Trophoblast cell (in vitro differentiated cells and primary cell): ENCODE results near the gene RNF167.
"Not testable (repeated sequence)": the region's sequence is repeated elsewhere in the genome, so short reads cannot be mapped to it uniquely, and the experiment has no call there.

Experiments used
- DNase-seq, 2 donors: peaks; one replicate each; pipeline ENCODE4 v3.0.0-alpha.2; 2016
- H2AFZ ChIP-seq: 2 replicates; pipeline ENCODE4 v1.6.1; 2013; ENCODE audit warnings: low read length, moderate library complexity, mild to moderate bottlenecking; ENCODE audit not compliant: insufficient read depth, poor library complexity
- H2AK5ac ChIP-seq: 2 replicates; pipeline ENCODE4 v1.6.1; 2013; ENCODE audit warnings: mild to moderate bottlenecking, low read length
- H2BK120ac ChIP-seq: 2 replicates; pipeline ENCODE4 v1.6.1; 2013; ENCODE audit warnings: low read length, mild to moderate bottlenecking, moderate library complexity; ENCODE audit not compliant: insufficient read depth, poor library complexity
- H2BK12ac ChIP-seq: 2 replicates; pipeline ENCODE4 v1.6.1; 2013; ENCODE audit warnings: mild to moderate bottlenecking, low read length, moderate library complexity
- H2BK5ac ChIP-seq: 2 replicates; pipeline ENCODE4 v1.6.1; 2013; ENCODE audit warnings: low read length, low read depth, moderate library complexity, mild to moderate bottlenecking; ENCODE audit not compliant: poor library complexity
- H3K14ac ChIP-seq: 2 replicates; pipeline ENCODE4 v1.6.1; 2013; ENCODE audit warnings: mild to moderate bottlenecking, low read length
- H3K18ac ChIP-seq: 2 replicates; pipeline ENCODE4 v1.6.1; 2013; ENCODE audit warnings: mild to moderate bottlenecking, low read length
- H3K23ac ChIP-seq: 2 replicates; pipeline ENCODE4 v1.6.1; 2013; ENCODE audit warnings: low read length
- H3K27ac ChIP-seq: 2 replicates; pipeline ENCODE4 v1.5.1; 2013; ENCODE audit warnings: low read depth, mild to moderate bottlenecking, inconsistent platforms, low read length, moderate library complexity
- H3K27me3 ChIP-seq: 2 replicates; pipeline ENCODE4 v1.6.1; 2013; ENCODE audit warnings: inconsistent platforms, mild to moderate bottlenecking, low read length, moderate library complexity; ENCODE audit not compliant: insufficient read depth
- H3K36me3 ChIP-seq, 2 experiments: 1 replicate in 1 of 2; 2 replicates in 1 of 2; pipeline ENCODE4 v1.6.1; 2013; ENCODE audit warnings: low read length in 2 of 2, mild to moderate bottlenecking in 2 of 2, moderate library complexity in 1 of 2; ENCODE audit not compliant: insufficient read depth in 2 of 2, control insufficient read depth in 1 of 2
- H3K4ac ChIP-seq: 2 replicates; pipeline ENCODE4 v1.6.1; 2013; ENCODE audit warnings: low read depth, mild to moderate bottlenecking, low read length, moderate library complexity
- H3K4me1 ChIP-seq, 2 experiments: 1 replicate in 1 of 2; 2 replicates in 1 of 2; pipeline ENCODE4 v1.6.1; 2013; ENCODE audit warnings: low read length in 2 of 2, mild to moderate bottlenecking in 2 of 2, moderate library complexity in 1 of 2; ENCODE audit not compliant: insufficient read depth in 2 of 2, control insufficient read depth in 1 of 2
- H3K4me2 ChIP-seq: 2 replicates; pipeline ENCODE4 v1.6.1; 2013; ENCODE audit warnings: inconsistent platforms, mild to moderate bottlenecking, low read length, moderate library complexity
- H3K4me3 ChIP-seq: 2 replicates; pipeline ENCODE4 v1.5.1; 2013; ENCODE audit warnings: mild to moderate bottlenecking, low read depth, low read length, inconsistent platforms
- H3K79me1 ChIP-seq: one replicate; pipeline ENCODE4 v1.6.1; 2013; ENCODE audit warnings: low read length
- H3K79me2 ChIP-seq: 2 replicates; pipeline ENCODE4 v1.6.1; 2013; ENCODE audit warnings: low read length, mild to moderate bottlenecking; ENCODE audit not compliant: control insufficient read depth, insufficient read depth, poor library complexity
- H3K9ac ChIP-seq: 2 replicates; pipeline ENCODE4 v1.6.1; 2013; ENCODE audit warnings: mild to moderate bottlenecking, low read length
- H3K9me3 ChIP-seq: 2 replicates; pipeline ENCODE4 v1.6.1; 2013; ENCODE audit warnings: low read depth, mild to moderate bottlenecking, control low read depth, inconsistent platforms, low read length; ENCODE audit not compliant: insufficient read depth
- H4K12ac ChIP-seq: 2 replicates; pipeline ENCODE4 v1.6.1; 2013; ENCODE audit warnings: low read depth, mild to moderate bottlenecking, low read length, moderate library complexity
- H4K8ac ChIP-seq: 2 replicates; pipeline ENCODE4 v1.6.1; 2013; ENCODE audit warnings: low read depth, mild to moderate bottlenecking, low read length, moderate library complexity
- H4K91ac ChIP-seq: one replicate; pipeline ENCODE4 v1.6.1; 2013; ENCODE audit warnings: low read depth, mild to moderate bottlenecking, low read length, moderate library complexity
- WGBS: extraction: QIAGEN DNeasy Blood & Tissue Kit; methylation state at CpG from one replicate; pipeline ENCODE4 v1.1.7; 2013; ENCODE audit warnings: missing lambda C conversion rate; ENCODE audit not compliant: insufficient read length, insufficient coverage; ENCODE audit errors: extremely low coverage; 5-methylcytosine and 5-hydroxymethylcytosine counted together

Gene RNF167

DNA sequence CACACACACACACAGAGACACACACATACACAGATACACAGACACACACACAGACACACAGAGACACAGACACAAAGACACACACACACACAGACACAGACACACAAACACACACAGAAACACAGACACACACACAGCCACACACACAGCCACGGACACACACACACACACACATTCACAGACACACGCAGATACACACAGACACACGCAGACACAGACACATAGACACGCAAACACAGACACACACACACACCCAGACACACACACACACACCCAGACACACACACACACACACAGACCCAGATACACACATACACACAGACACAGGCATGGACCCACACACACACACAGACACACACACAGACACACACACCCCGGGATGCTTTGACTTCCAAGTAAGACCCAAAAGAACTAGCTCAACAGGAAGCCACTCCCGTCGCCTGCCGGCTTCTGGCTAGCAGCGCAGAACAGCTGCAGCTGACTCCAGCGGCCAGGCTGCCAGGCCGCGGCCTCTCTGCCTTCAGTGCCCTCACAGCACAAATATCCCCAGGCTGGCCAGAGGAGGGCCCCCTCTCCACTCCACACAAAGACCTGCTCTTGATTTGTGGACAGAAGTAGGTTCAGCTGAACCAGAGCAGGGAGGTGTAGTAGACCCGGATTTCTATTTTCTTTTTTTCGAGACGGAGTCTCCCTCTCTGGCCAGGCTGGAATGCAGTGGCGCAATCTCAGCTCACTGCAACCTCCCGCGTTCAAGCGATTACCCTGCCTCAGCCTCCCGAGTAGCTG lies 31.2 kb upstream of the RNF167 start:
- H3K4me2 ChIP-seq, result peak overlapping the region; percentile 39
- peaks cover 11% of the 10 kb centered on the region for H3K79me1 ChIP-seq
- WGBS, result no CpG with 5 or more reads among the region's 20 CpGs
- peak overlapping the region; percentile 97 for H3K27ac ChIP-seq
- peak overlapping the region; percentile 49 for H3K18ac ChIP-seq
- peaks cover 8 to 14% of the 10 kb centered on the region in 2 experiments for H3K4me1 ChIP-seq
- H3K4ac ChIP-seq, result no peak overlapping the region
- H3K4me3 ChIP-seq, result peak overlapping the region; percentile 38
- H2BK120ac ChIP-seq, result peak overlapping the region; percentile 87
- H3K9me3 ChIP-seq, result peaks cover 2% of the 10 kb centered on the region
- H3K23ac ChIP-seq, result no peak overlapping the region
- no peaks in the 10 kb centered on the region for H3K27me3 ChIP-seq
- peak overlapping the region; percentile 95 for H4K8ac ChIP-seq
- H4K91ac ChIP-seq, result peak overlapping the region; percentile 93
- H3K79me2 ChIP-seq, result peaks cover 4% of the 10 kb centered on the region
- H2AFZ ChIP-seq, result no peak overlapping the region
- H2BK12ac ChIP-seq, result peak overlapping the region; percentile 3
- H4K12ac ChIP-seq, result peak overlapping the region; percentile 15
- H2BK5ac ChIP-seq, result peak overlapping the region; percentile 99
- H3K14ac ChIP-seq, result peak overlapping the region; percentile 75
- no peaks in the 10 kb centered on the region for H3K36me3 ChIP-seq
- H3K9ac ChIP-seq, result no peak overlapping the region
- peak overlapping the region; percentile 21 for H2AK5ac ChIP-seq
- peak; percentile 95 to 96 for DNase-seq

DNA sequence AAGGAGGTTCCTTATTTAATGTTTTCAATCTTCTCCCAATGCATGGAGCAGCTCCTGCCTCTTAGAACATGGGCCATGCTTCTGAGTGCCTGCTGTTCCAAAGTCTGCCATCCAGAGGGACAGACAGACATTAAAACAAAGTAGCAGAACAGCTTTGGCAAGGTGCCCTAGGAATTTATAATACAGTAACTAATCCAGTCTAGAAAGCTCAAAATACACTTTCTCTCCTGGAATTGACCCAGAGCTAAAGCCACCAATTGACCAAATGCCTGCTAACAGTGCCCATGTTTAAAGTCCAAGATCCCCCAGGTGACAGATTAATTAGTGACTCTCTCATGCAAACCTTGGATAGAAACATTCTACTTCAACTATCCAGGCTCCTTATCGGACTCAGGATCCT lies 26.1 kb upstream of the RNF167 start:
- Histone ChIP-seq H3K4me3 (no peak overlapping the region), H2BK5ac (no peak overlapping the region), H3K4me1 (peaks cover 5 to 8% of the 10 kb centered on the region in 2 experiments), H3K9me3 (no peaks in the 10 kb centered on the region), H4K91ac (no peak overlapping the region), H3K27ac (no peak overlapping the region), H3K36me3 (no peaks in the 10 kb centered on the region), H2AK5ac (no peak overlapping the region), H4K8ac (no peak overlapping the region), H3K27me3 (no peaks in the 10 kb centered on the region), H3K23ac (no peak overlapping the region), H2BK12ac (no peak overlapping the region), H3K18ac (no peak overlapping the region), H3K79me2 (peaks cover 2% of the 10 kb centered on the region), H2AFZ (no peak overlapping the region), H3K9ac (no peak overlapping the region), H3K14ac (no peak overlapping the region), H4K12ac (no peak overlapping the region), H3K79me1 (peaks cover 4% of the 10 kb centered on the region), H3K4me2 (no peak overlapping the region), H3K4ac (no peak overlapping the region), H2BK120ac (no peak overlapping the region)
- DNase-seq, result no peak
- no CpG with 5 or more reads among the region's 1 CpG for WGBS

- not testable (repeated sequence) for H3K18ac ChIP-seq, H2BK12ac ChIP-seq, H3K4me3 ChIP-seq, H3K27ac ChIP-seq, H3K79me1 ChIP-seq, H4K91ac ChIP-seq, H3K36me3 ChIP-seq, H3K9ac ChIP-seq, H2AK5ac ChIP-seq, H3K4me1 ChIP-seq, H2BK120ac ChIP-seq, H3K27me3 ChIP-seq, H2BK5ac ChIP-seq, H3K23ac ChIP-seq, H3K4me2 ChIP-seq, H3K79me2 ChIP-seq, H3K9me3 ChIP-seq, H4K8ac ChIP-seq, H3K4ac ChIP-seq, H3K14ac ChIP-seq, H4K12ac ChIP-seq, H2AFZ ChIP-seq, DNase-seq
- WGBS, result no CpG with 5 or more reads among the region's 4 CpGs
Observed at GRCh38 chr17:4914551-4914950, 25.5 kb upstream of the RNF167 start.

DNA sequence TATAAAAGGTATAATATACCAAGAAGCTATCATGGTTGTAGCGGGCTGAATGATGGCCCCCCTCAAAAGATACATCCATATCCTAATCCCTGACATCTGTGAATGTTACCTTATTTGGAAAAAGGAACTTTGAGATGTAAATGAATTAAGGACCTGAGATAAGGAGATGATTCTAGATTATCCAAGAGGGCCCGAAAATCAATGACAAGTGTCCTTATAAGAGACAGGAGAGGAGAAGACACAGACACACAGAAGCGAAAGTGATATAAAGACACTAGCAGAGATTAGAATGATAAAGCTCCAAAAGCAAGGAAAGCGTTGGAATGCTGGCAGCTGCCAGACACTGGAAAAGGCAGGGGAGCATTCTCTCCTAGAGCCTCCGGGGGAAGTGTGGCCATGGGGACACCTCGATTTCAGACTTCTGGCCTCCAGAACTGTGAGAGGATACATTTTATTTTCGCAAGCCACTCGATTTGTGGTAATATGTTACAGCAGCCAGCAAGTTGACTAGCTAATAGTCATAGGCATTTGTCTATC lies 20.5 kb upstream of the RNF167 start:
- Histone ChIP-seq H3K27me3 (no peaks in the 10 kb centered on the region), H2BK5ac (peak overlapping the region; percentile 21), H2BK12ac (no peak overlapping the region), H4K8ac (no peak overlapping the region), H2AK5ac (no peak overlapping the region), H2AFZ (no peak overlapping the region), H3K36me3 (no peaks in the 10 kb centered on the region), H3K18ac (no peak overlapping the region), H2BK120ac (peak overlapping the region; percentile 51), H4K91ac (no peak overlapping the region), H4K12ac (peak overlapping the region; percentile 18), H3K23ac (no peak overlapping the region), H3K4ac (no peak overlapping the region), H3K4me1 (peaks cover 6 to 10% of the 10 kb centered on the region in 2 experiments), H3K27ac (peak overlapping the region; percentile 56), H3K4me3 (no peak overlapping the region), H3K79me1 (peaks cover 3% of the 10 kb centered on the region), H3K9me3 (no peaks in the 10 kb centered on the region), H3K9ac (no peak overlapping the region), H3K14ac (no peak overlapping the region), H3K4me2 (no peak overlapping the region), H3K79me2 (no peaks in the 10 kb centered on the region)
- DNase-seq, result peak in 1 of 2 donors; percentile 52
- WGBS, result no CpG with 5 or more reads among the region's 8 CpGs
